UCSD-AML1 (cell line): Measurements from ENCODE around the gene ITGB3BP.
"Not testable (repeated sequence)": the region's sequence is repeated elsewhere in the genome, so short reads cannot be mapped to it uniquely, and the experiment has no call there.

ENCODE experiments used
- DNase-seq: peaks from one replicate; lab custom pipeline; 2025; ENCODE audit not compliant: unreplicated experiment; lab: John Stamatoyannopoulos, UW

Gene ITGB3BP

GRCh38 chr1:63423649-63424048 is 99.4 kb downstream of the ITGB3BP start:
- DNase-seq: no peak

- DNase-seq: not testable (repeated sequence)
Measured at GRCh38 chr1:63420746-63421145, 102.3 kb downstream of the ITGB3BP start.

- DNase-seq: no peak
Measured at GRCh38 chr1:63418101-63418500, 104.9 kb downstream of the ITGB3BP start.

- DNase-seq: no peak
Measured at GRCh38 chr1:63414691-63415365, 108.2 kb downstream of the ITGB3BP start.

GRCh38 chr1:63413394-63413793 is 109.6 kb downstream of the ITGB3BP start:
- no peak for DNase-seq

- no peak for DNase-seq
Measured at GRCh38 chr1:63411066-63411465, 112.0 kb downstream of the ITGB3BP start.

- DNase-seq: no peak
Measured at GRCh38 chr1:63408331-63408730, 114.7 kb downstream of the ITGB3BP start.

GRCh38 chr1:63407002-63407401 is 116.0 kb downstream of the ITGB3BP start:
- no peak for DNase-seq

- DNase-seq: no peak
Measured at GRCh38 chr1:63405987-63406386, 117.0 kb downstream of the ITGB3BP start.

GRCh38 chr1:63405021-63405420 is 118.0 kb downstream of the ITGB3BP start:
- no peak for DNase-seq

GRCh38 chr1:63403386-63403785 is 119.6 kb downstream of the ITGB3BP start:
- DNase-seq: no peak

GRCh38 chr1:63401945-63402344 is 121.1 kb downstream of the ITGB3BP start:
- no peak for DNase-seq
